SU-DHL-6 (cell line): Measurements from ENCODE around the gene ASB13.

Source experiments
- H2AFZ ChIP-seq: fragments of 200-600 bp; sonication (generic); 2 replicates; pipeline ENCODE4 v1.6.1; 2014; ENCODE audit warnings: low read depth, mild to moderate bottlenecking, moderate library complexity, mixed read lengths, antibody characterized with exemption, low read length; ENCODE audit not compliant: severe bottlenecking
- H3F3A ChIP-seq: fragments of 200-600 bp; shearing (Covaris generic); 2 replicates; pipeline ENCODE4 v1.6.0; 2016; ENCODE audit warnings: antibody characterized with exemption, mild to moderate bottlenecking; ENCODE audit not compliant: insufficient read depth
- H3K27ac ChIP-seq: fragments of 200-600 bp; sonication (generic); 2 replicates; pipeline ENCODE4 v1.5.1; 2016; ENCODE audit warnings: low read depth, mild to moderate bottlenecking, low read length, moderate library complexity, mixed read lengths
- H3K27me3 ChIP-seq: fragments of 200-600 bp; sonication (generic), shearing (Covaris generic); 2 replicates; pipeline ENCODE4 v1.6.0; 2014; ENCODE audit warnings: mild to moderate bottlenecking, low read length
- H3K36me3 ChIP-seq: fragments of 200-600 bp; sonication (generic); 2 replicates; pipeline ENCODE4 v1.6.1; 2014; ENCODE audit warnings: mild to moderate bottlenecking, low read length, mixed read lengths
- H3K4me2 ChIP-seq: fragments of 300-600, 200-600 bp; shearing (Covaris generic), sonication (generic); 2 replicates; pipeline ENCODE4 v1.6.0; 2014; ENCODE audit warnings: low read length, low read depth, mild to moderate bottlenecking; ENCODE audit not compliant: poor library complexity, severe bottlenecking
- H3K4me3 ChIP-seq: fragments of 200-600 bp; sonication (generic); 2 replicates; pipeline ENCODE4 v1.5.1; 2014; ENCODE audit warnings: antibody characterized with exemption, low read length, mild to moderate bottlenecking, mixed read lengths; ENCODE audit not compliant: insufficient read depth, poor library complexity, severe bottlenecking
- H3K79me2 ChIP-seq: fragments of 200-600 bp; sonication (generic); 2 replicates; pipeline ENCODE4 v1.6.1; 2014; ENCODE audit warnings: mild to moderate bottlenecking, low read length, moderate library complexity; ENCODE audit not compliant: insufficient read depth
- H3K9ac ChIP-seq: fragments of 200-600 bp; sonication (generic); 2 replicates; pipeline ENCODE4 v1.7.0; 2014; ENCODE audit warnings: mild to moderate bottlenecking, low read length
- H3K9me2 ChIP-seq: fragments of 200-600 bp; sonication (generic); replicated peaks from 2 replicates; pipeline ENCODE4 v1.6.1; 2014; ENCODE audit warnings: low read length; ENCODE audit not compliant: insufficient read depth
- H3K9me3 ChIP-seq: fragments of 200-600 bp; sonication (generic); 2 replicates; pipeline ENCODE4 v1.6.1; 2014; ENCODE audit warnings: low read length, mixed read lengths; ENCODE audit not compliant: insufficient read depth
- H4K20me1 ChIP-seq: fragments of 200-600 bp; sonication (generic); 2 replicates; pipeline ENCODE4 v1.6.1; 2014; ENCODE audit warnings: low read depth, mild to moderate bottlenecking, antibody characterized with exemption, low read length, moderate library complexity, mixed read lengths
- CTCF ChIP-seq: fragments of 200-600 bp; sonication (generic); IDR thresholded peaks from one replicate; pipeline ENCODE4 v1.5.1; 2017; ENCODE audit warnings: antibody characterized with exemption, mild to moderate bottlenecking, low read length, moderate library complexity; ENCODE audit not compliant: insufficient read depth, poor library complexity, severe bottlenecking
- EZH2phosphoT487 ChIP-seq: fragments of 200-600 bp; sonication (generic), shearing (Covaris generic); conservative IDR thresholded peaks from 2 replicates; pipeline ENCODE4 v1.6.1; 2018; ENCODE audit warnings: mild to moderate bottlenecking, antibody characterized with exemption, low read length, moderate library complexity, mixed read lengths

ASB13 gene

GRCh38 chr10:5606321-5606720, 60.1 kb downstream of the ASB13 start:
- H3K79me2 ChIP-seq = no peaks in the 10 kb centered on the region
- no peak overlapping the region for H2AFZ ChIP-seq
- TF ChIP-seq EZH2phosphoT487 (no peak), CTCF (no peak)
- no peaks in the 10 kb centered on the region for H4K20me1 ChIP-seq
- H3F3A ChIP-seq = no peaks in the 10 kb centered on the region
- no peak overlapping the region for H3K9ac ChIP-seq
- no peaks in the 10 kb centered on the region for H3K36me3 ChIP-seq
- H3K27ac ChIP-seq = no peak overlapping the region
- H3K27me3 ChIP-seq = no peaks in the 10 kb centered on the region
- H3K4me2 ChIP-seq = no peak overlapping the region
- no peaks in the 10 kb centered on the region for H3K9me2 ChIP-seq
- no peaks in the 10 kb centered on the region for H3K9me3 ChIP-seq
- no peak overlapping the region for H3K4me3 ChIP-seq

- Histone ChIP-seq H3K4me2 (no peak overlapping the region), H3K9me2 (no peaks in the 10 kb centered on the region), H3K9me3 (no peaks in the 10 kb centered on the region), H3K9ac (no peak overlapping the region), H3K36me3 (no peaks in the 10 kb centered on the region), H3K27me3 (no peaks in the 10 kb centered on the region), H3K4me3 (no peak overlapping the region), H3K27ac (no peak overlapping the region), H3F3A (no peaks in the 10 kb centered on the region), H3K79me2 (no peaks in the 10 kb centered on the region), H4K20me1 (no peaks in the 10 kb centered on the region), H2AFZ (no peak overlapping the region)
- TF ChIP-seq EZH2phosphoT487 (no peak), CTCF (no peak)
Observed at GRCh38 chr10:5604961-5605360, 61.4 kb downstream of the ASB13 start.

- Histone ChIP-seq H3K9me2 (no peaks in the 10 kb centered on the region), H3F3A (no peaks in the 10 kb centered on the region), H3K4me2 (no peak overlapping the region), H3K9ac (no peak overlapping the region), H3K79me2 (no peaks in the 10 kb centered on the region), H3K27ac (no peak overlapping the region), H3K4me3 (no peak overlapping the region), H4K20me1 (no peaks in the 10 kb centered on the region), H3K9me3 (no peaks in the 10 kb centered on the region), H3K36me3 (no peaks in the 10 kb centered on the region), H3K27me3 (no peaks in the 10 kb centered on the region), H2AFZ (no peak overlapping the region)
- TF ChIP-seq CTCF = no peak
- TF ChIP-seq EZH2phosphoT487 = no peak
Observed at GRCh38 chr10:5604236-5604925, 62.0 kb downstream of the ASB13 start.
